ENCODE results near the gene TSHB.

The TSHB gene

DNA sequence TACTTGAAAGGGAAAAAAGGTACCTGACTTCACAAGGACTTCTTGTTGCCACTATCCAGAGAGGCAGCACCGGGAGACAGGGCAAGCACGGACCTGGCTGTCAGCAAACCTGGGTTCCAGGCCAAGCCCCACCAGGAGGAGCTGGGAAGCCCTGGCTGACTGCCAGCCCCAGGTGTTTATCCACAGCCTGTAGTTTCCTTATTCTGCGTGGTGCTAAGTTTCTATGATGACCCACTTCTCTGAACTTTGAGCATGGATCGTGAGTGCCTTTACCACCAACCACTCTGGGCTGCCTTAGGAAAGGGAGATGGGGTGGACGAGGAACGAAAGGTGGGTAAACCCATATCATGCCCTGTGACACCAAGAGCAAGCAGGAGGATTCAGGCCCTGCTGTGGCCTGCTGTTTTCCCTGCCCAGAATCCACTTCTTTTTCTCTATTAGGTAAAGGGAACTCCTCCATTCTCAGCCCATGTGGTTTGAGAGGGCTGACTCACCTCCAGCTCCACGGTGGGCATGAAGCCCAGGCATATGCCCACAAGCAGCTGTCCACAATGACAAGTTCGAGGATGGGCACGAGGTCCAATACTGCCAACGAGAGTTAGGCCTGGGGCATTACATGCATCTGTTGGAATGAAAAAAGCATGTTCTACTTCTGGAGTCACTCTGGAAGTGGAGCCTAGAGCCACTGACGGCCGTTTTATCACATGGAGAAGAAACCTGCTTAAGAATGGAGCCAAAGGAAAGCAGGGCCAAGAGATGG, 39.4 kb downstream of the TSHB start:
- Histone ChIP-seq H2AFZ (ENCODE audit: low read depth) (no peak overlapping the region), H3K27me3 (ENCODE audit: insufficient read depth, low read depth) (no peaks in the 10 kb centered on the region), H3K4me1 (ENCODE audit: low read depth, poor library complexity, severe bottlenecking) (no peaks in the 10 kb centered on the region), H3K36me3 (ENCODE audit: insufficient read depth) (no peaks in the 10 kb centered on the region), H3K9ac (no peak overlapping the region), H3K4me3 (IDR thresholded peaks at IDR 0.05; ENCODE audit: insufficient read depth, low read depth, low read length) (no peak overlapping the region), H4K20me1 (ENCODE audit: insufficient read depth) (no peaks in the 10 kb centered on the region), H3K79me2 (ENCODE audit: insufficient read depth, low read depth) (no peaks in the 10 kb centered on the region), H3K4me2 (no peak overlapping the region), H3K27ac (no peak overlapping the region)
- TF ChIP-seq CTCF (conservative IDR thresholded peaks at IDR 0.05; ENCODE audit: low read depth, low read length): no peak

DNA sequence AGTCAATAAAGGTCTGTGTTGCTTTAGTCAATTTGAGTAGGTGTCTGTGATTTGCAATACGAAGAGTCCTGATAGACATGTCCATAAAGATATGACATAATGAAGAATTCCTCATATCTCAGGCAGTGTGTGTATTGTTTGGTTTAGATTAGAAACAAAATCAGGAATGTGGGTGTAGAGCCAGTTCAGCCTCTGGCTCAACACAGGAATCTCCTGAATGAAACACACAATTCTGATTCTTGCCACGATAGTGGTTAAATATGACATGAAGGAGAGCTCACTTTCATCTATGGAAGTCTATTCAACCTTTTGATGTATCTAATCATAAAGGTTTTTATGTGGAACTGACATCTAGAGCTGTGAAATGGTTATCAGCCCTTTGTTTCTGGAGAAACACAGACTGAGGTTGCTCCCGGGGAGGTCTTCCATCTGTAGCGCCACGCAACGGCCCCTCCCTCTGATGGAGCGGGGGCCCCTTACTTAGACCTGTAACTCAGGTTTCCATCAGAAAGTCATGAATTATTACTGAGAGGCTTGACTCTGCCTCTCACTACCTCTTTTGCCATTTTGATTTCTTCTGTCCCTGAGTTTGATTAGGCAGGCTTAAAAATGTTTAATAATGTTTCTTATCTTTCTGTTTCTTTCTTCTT, 40.2 kb downstream of the TSHB start:
- no peaks in the 10 kb centered on the region for H3K4me1 ChIP-seq (ENCODE audit: low read depth, poor library complexity, severe bottlenecking)
- no peak overlapping the region for H3K4me2 ChIP-seq
- H3K4me3 ChIP-seq (IDR thresholded peaks at IDR 0.05; ENCODE audit: insufficient read depth, low read depth, low read length): no peak overlapping the region
- H4K20me1 ChIP-seq (ENCODE audit: insufficient read depth): no peaks in the 10 kb centered on the region
- no peaks in the 10 kb centered on the region for H3K27me3 ChIP-seq (ENCODE audit: insufficient read depth, low read depth)
- no peaks in the 10 kb centered on the region for H3K36me3 ChIP-seq (ENCODE audit: insufficient read depth)
- TF ChIP-seq CTCF (conservative IDR thresholded peaks at IDR 0.05; ENCODE audit: low read depth, low read length): no peak
- H3K79me2 ChIP-seq (ENCODE audit: insufficient read depth, low read depth): no peaks in the 10 kb centered on the region
- H2AFZ ChIP-seq (ENCODE audit: low read depth): no peak overlapping the region
- no peak overlapping the region for H3K27ac ChIP-seq
- H3K9ac ChIP-seq: no peak overlapping the region

DNA sequence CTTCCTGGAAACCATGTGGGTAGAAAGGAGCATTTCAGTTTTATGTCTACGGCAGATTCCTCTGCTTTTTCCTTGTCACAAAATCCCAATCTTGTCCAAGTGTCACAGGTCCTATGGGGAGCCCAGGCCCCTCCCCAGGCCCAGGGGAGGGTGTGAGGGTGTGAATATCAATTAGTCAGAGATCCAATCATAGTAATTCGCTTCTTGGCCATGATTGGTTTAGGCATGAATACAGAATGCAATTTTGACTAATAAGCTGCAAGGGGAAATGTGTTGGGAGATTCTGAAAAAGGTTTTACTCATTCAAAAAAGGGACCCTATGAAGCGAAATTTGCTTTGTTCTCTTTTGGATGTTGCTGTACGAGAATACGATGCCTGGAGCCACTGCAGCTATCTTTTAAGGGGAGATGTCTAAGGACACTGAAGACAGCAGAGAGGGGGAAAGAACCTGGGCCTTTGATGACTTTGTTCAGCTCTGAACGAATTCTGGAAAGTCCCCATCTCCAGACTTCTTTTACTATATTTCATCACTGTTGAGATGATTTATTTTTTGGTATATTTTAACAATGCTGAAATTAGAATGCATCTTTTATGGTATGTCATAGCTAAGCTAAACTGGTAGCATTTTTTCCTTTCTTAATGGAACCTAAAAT, 41.5 kb downstream of the TSHB start:
- H3K27me3 ChIP-seq (ENCODE audit: insufficient read depth, low read depth): no peaks in the 10 kb centered on the region
- no peak overlapping the region for H3K27ac ChIP-seq
- H3K36me3 ChIP-seq (ENCODE audit: insufficient read depth): no peaks in the 10 kb centered on the region
- no peak overlapping the region for H3K4me3 ChIP-seq (IDR thresholded peaks at IDR 0.05; ENCODE audit: insufficient read depth, low read depth, low read length)
- no peak overlapping the region for H3K4me2 ChIP-seq
- H3K4me1 ChIP-seq (ENCODE audit: low read depth, poor library complexity, severe bottlenecking): no peaks in the 10 kb centered on the region
- no peak overlapping the region for H2AFZ ChIP-seq (ENCODE audit: low read depth)
- TF ChIP-seq CTCF (conservative IDR thresholded peaks at IDR 0.05; ENCODE audit: low read depth, low read length): no peak
- no peaks in the 10 kb centered on the region for H4K20me1 ChIP-seq (ENCODE audit: insufficient read depth)
- no peaks in the 10 kb centered on the region for H3K79me2 ChIP-seq (ENCODE audit: insufficient read depth, low read depth)
- no peak overlapping the region for H3K9ac ChIP-seq

GRCh38 chr1:115073298-115074087, 43.9 kb downstream of the TSHB start:
- Histone ChIP-seq H3K4me2 (no peak overlapping the region), H4K20me1 (ENCODE audit: insufficient read depth) (no peaks in the 10 kb centered on the region), H3K36me3 (ENCODE audit: insufficient read depth) (no peaks in the 10 kb centered on the region), H3K79me2 (ENCODE audit: insufficient read depth, low read depth) (no peaks in the 10 kb centered on the region), H3K4me1 (ENCODE audit: low read depth, poor library complexity, severe bottlenecking) (no peaks in the 10 kb centered on the region), H3K27ac (no peak overlapping the region), H3K9ac (no peak overlapping the region), H3K4me3 (IDR thresholded peaks at IDR 0.05; ENCODE audit: insufficient read depth, low read depth, low read length) (no peak overlapping the region), H2AFZ (ENCODE audit: low read depth) (no peak overlapping the region), H3K27me3 (ENCODE audit: insufficient read depth, low read depth) (no peaks in the 10 kb centered on the region)
- no peak for TF ChIP-seq CTCF (conservative IDR thresholded peaks at IDR 0.05; ENCODE audit: low read depth, low read length)
